Suppressor macrophage treated with lipopolysaccharide for 4 hours (primary cell): ENCODE results near the gene SUN2.
A peak's percentile ranks its signal among the peaks of the same experiment; 100 is the strongest.
"Not testable (repeated sequence)": the region's sequence is repeated elsewhere in the genome, so short reads cannot be mapped to it uniquely, and the experiment has no call there.

Experiments
- DNase-seq: peaks from one replicate; pipeline ENCODE4 v3.0.0-alpha.2; 2020

Gene SUN2, protein sequence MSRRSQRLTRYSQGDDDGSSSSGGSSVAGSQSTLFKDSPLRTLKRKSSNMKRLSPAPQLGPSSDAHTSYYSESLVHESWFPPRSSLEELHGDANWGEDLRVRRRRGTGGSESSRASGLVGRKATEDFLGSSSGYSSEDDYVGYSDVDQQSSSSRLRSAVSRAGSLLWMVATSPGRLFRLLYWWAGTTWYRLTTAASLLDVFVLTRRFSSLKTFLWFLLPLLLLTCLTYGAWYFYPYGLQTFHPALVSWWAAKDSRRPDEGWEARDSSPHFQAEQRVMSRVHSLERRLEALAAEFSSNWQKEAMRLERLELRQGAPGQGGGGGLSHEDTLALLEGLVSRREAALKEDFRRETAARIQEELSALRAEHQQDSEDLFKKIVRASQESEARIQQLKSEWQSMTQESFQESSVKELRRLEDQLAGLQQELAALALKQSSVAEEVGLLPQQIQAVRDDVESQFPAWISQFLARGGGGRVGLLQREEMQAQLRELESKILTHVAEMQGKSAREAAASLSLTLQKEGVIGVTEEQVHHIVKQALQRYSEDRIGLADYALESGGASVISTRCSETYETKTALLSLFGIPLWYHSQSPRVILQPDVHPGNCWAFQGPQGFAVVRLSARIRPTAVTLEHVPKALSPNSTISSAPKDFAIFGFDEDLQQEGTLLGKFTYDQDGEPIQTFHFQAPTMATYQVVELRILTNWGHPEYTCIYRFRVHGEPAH

DNA sequence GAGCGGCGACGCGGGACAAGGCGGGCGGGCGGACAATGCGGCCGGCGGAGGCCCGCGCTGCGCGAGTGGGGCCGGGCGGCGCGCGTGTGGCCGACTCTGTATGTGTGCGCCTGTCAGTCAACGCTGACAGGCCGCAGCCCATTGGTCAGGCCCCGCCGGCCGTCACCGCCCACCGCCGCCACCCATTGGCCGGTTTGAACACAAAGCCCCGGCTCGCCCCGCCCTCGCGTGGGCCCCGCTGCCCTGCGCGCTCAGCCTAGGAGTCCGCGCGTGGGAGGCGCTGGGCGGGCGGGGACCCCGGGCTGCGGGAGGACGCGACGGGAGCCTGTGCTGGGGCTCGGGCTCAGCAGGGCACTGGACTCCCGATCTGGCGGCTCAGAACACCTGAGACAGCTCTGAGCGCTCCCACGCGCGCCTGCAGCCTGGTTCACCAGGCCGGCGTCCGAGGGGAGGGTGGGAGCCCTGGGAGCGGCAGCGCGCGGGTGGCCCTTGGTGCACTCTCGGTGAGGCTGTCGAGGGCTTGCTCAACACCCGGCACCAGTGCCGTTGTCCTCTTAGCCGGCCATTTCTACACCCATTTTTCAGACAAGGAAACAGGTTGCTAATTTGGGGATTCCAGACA, at the start of gene SUN2:
TSS of gene SUN2 (minus strand) at position 88 of the 622 bp plus-strand sequence. CDS start 3,370 bp downstream, outside the sequence.
- DNase-seq = peak; percentile 94

- DNase-seq = not testable (repeated sequence)
These were observed 49.3 kb upstream of the SUN2 start for GRCh38 chr22:38805041-38805593.

- DNase-seq = no peak
These were observed 46.9 kb upstream of the SUN2 start for GRCh38 chr22:38802671-38803121.

DNA sequence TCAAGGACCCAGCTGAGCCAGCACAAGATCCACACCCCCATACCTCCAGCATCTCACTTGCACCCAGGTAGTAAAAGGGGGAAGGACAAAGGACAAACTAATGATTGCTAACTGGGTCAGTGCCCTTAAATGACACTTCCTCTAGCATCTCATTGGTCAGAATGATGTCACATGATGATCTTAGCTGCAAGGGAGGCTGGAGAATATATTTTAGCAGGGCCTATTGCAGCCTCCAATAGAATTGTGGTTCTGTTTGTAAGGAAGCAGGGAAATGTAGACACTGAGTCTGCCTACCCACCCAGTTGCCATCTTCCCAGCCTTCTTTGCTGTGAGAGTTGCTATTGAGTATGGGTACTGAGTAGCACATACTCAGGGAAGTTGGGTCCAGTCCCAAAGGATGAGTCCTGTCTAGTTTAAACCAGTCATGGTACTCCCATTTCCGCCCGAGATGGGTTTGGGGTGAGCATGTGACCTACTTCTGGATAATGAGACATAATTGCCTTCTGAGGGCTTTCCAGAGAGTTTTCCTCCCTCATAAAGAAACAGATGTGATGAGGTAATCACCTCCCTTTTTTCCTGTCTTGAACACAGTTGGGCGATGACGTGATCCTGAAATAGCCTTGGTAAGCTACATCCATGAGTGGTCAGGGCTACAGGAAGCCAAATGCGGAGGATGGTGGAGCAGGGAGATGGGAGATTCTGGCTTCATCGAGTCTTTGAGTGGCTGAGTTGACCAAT, 43.6 kb upstream of the SUN2 start:
- no peak for DNase-seq

- no peak for DNase-seq
These were observed 42.7 kb upstream of the SUN2 start for GRCh38 chr22:38798496-38798895.

DNA sequence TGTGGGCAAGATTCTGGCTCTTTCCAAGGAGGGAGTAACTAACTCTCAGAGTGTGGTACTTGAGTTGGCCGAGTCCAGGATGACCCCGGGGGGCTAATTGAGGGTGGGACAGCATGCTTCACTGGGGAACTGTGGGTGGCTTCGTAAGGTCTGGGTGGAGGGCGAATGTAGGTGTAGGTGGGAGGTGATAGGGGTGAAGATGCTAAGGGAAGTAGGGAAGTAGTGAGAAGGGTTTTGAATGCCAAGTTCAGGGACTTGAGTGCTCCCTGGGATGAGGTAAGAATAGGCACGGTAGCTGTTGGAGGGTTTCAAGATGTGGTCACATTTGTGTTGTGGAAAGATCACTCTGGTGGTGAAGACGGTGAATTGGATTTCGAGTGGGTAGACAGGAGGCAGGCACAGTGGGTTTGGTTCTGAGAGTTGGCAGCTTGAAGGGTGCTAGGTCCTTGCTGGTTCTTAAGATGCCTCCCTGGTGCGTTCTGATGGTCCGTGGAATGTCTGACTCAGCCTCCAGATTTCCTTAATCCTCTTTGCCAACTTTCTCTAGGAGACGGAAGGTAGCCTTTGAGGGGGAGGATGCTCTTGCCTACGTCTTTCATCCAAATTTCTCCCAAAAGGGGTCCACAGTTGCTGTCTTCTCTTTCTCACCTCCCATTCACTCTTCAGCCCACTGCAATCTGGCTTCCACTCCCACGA, 40.6 kb upstream of the SUN2 start:
- no peak for DNase-seq

DNA sequence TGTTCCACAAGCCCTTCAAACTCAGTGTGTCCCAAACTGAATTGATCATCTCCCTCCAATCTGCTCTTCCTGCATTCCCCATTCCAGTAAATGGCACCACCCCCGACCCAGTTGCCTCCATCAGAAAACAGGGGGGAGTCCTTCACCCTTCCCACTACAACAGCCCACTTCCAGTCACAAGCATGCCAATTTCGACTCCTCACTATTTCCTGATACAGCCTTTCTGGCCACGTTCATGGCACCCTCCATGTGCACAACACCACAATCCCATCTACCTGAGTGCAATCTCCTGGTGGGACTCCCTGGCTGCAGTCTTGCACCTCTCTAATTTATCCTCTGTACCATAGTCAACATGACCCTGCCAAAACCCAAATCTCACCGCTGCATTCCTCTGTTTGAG, 39.8 kb upstream of the SUN2 start:
- no peak for DNase-seq

GRCh38 chr22:38793721-38794466, 38.1 kb upstream of the SUN2 start, which contains the start of gene DNAL4:
Gene DNAL4, minus strand, starts transcription at chr22:38794143. Its CDS starts 11,412 bp downstream, at chr22:38782731.
- peak; percentile 99 for DNase-seq

DNA sequence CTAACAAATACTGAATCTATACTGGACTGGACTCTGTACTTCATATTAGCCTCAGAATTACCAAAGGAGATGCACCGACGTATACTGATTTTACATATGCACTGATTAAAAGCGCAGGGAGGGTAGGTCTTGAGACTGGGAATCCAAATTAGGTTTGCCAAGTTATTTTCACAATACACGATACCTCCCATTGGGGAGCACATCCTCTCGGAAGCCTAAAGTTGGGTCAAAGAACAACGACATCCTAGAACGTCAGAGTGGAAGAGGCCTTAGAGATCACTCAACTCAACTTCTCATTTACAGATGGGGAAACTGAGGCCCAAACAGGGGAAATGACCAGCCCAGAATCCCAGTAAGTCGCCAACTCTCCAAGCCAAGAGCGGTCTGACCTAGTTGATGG, 37.5 kb upstream of the SUN2 start:
- DNase-seq = no peak

DNA sequence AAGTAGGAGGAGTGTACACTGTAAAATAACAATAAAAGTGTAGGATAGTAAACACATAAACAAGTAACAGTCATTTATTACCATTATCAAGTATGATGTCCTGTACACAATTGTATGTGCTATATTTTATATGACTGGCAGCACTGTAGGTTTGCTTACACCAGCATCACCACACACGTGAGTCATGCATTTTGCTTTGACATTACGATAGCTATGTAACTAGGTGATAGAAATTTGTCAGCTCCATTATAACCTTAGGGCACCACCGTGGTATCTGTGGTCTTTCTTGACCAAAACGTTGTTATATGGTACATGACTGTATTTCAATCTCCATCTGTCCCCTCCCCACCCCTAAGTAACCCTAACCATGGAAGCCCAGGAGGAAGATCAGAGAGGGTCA, 37.0 kb upstream of the SUN2 start:
- DNase-seq = no peak

DNA sequence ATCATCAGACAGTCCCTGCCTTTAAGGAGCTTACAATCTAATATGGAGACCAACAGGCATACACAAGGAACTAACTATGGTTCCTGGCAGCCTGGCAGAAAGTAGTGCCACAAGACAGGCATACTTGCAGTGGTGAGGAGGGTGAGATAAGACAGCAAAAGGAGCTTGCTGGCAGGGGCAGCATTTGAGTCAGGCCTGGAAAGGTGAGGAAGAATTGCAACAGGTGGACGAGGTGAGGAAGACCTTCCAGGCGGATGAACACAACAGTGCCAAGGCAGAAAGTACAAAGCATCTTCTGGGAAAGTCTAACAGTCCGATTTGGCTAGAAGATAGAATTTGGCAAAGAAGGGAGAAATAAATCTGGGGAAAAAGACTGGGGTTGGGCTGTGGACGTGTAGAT, 33.8 kb upstream of the SUN2 start:
- no peak for DNase-seq

GRCh38 chr22:38788846-38789245, 33.0 kb upstream of the SUN2 start:
- DNase-seq = no peak

GRCh38 chr22:38788021-38788816, 32.4 kb upstream of the SUN2 start:
- DNase-seq = peak; percentile 35

GRCh38 chr22:38786631-38787030, 30.8 kb upstream of the SUN2 start:
- DNase-seq = no peak

DNA sequence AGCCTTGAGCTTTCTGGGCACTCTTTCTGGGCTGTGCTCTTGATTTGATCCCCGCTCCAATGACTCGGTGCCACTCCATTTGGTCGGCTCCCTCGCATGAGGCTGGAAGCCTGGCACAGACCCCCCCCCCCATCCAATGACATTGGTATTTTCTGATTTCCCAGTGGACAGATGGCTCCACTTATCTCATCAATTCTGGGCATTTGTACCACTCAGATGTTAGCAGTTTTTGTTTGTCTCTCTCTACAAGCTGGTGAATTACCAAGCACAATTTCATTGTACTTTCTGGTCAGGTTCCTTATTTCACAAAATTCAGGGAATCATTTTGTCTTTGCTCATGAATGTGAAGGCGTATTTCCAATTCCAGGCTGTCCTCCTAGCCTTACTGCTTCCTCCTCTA, 29.1 kb upstream of the SUN2 start:
- no peak for DNase-seq

GRCh38 chr22:38784035-38784434, 28.2 kb upstream of the SUN2 start:
- no peak for DNase-seq

GRCh38 chr22:38783095-38783615, 27.4 kb upstream of the SUN2 start:
- DNase-seq = no peak

GRCh38 chr22:38782402-38783094, 26.8 kb upstream of the SUN2 start:
- DNase-seq = peak; percentile 31

DNA sequence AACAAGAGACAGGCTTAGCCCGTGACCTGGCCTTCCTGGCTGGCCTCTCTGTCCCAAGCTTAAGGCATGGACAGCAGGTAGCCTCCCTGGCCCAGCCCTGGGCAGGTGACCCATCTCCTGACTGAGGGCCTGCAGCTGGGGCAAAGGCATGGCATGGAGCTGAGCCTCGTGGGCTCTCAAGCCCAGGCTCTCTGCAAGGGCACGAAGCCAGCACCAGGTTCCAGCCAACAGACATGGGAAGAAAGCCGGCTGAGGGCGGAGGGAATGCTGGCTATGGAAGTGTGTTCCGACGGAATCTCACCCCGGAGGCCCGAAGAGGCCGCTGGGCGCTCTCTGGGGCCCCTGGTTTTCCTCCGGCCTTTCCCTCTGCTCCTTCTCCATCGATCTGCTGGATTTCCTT, 25.2 kb upstream of the SUN2 start:
- DNase-seq = no peak
